HG02870 (cell line): ENCODE data around the gene CERS3.
"Not testable (repeated sequence)": the region's sequence is repeated elsewhere in the genome, so short reads cannot be mapped to it uniquely, and the experiment has no call there.

ENCODE experiments used
- ATAC-seq: cut with Tn5 transposase; IDR thresholded peaks from one replicate; pipeline ENCODE4 v1.9.1; 2021; ENCODE audit warnings: mild to moderate bottlenecking, moderate library complexity; ENCODE audit not compliant: unreplicated experiment

The CERS3 gene

DNA sequence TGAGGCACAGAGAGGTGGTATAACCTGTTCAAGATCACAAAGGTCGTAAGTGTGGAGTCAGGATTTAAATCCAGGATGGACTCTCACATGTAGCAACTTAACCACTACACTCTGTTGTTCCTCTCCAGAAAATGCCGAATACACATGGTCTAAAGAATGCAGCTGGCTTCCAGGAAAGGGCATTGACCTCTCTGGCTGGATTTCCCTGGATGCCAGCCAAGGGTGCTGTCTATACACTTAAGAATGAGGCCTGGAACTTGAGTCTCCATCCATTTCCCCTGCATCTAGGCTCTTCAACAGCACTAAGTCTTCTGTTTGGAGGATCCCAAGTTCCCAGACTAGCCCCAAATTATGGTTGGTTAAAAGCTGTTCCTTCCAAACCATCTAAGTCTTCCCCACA, 60.5 kb downstream of the CERS3 start:
- no peak for ATAC-seq

DNA sequence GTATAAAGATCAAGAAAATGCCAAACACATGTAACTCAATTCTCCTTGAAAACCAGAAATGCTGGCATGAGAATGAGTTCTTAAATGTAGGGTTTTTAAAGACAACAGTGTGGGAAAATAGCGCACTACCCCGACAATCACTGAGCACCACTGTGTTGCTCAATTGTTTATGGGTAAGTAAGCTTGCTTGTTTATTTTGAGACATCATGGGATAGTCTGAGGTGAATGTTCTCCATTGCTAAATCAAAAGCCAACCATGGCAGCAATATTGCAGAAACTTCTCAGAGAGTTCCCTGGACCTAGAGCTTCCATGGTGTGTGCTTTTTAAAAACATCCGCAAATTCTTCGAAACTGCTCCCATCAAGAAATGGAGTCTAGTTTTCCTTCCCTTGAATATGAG, 62.7 kb downstream of the CERS3 start:
- no peak for ATAC-seq

DNA sequence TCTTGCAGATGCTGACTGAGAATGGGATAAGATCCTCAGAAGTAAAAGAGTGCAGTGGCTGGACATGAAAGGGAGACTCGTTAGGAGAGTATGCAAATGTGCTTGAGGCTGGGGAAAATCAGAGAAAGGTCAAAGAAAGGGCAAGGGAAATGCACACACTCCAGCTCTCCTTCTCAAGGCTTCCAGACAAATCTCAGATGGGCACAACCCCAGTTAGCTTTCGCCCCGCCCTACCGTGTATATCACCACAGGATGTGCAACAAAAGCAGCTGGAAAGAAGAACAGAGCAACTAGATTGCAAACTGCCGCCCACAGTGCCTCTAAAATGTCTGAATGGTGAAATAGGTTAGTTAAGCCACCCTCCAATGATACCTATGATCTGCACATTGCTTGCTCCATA, 63.9 kb downstream of the CERS3 start:
- no peak for ATAC-seq

DNA sequence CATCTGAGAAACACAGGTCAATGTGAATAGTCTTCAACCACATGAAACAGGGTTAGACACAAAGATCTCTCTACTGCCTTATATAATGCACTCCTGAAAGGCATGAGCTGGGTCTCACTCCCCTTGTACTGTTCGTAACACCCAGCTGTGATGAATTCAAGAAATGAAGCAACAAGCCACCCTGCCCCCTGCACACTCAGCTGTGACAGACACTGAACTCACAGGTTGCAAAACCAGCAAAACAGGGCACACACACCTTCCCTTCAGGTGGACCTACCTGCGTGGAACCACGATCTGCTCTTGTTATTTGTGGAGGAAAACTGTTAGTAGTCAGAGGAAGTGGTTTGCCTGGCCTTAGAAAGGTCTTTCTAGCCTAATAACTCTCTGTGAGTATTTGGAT, 64.5 kb downstream of the CERS3 start:
- ATAC-seq = peak; percentile 49

DNA sequence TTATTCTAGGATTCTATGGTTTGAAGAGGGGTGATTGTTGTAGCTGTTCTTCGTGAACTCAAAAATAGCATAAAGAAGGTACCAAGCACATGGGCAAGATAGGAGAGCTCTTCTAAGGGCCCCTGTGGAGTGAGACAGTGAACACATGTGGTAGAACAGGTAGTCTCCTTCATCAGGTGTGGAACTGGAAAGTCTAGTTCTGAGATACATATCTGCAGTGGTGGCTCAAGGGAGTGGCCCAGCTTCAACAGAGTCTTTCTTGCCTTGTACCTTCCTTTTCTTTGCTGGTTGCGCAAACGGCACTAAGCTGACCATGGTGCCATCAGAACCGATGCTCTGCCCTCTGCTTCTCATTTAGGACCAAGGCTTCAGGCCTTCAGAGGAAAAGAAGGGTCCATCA, 65.2 kb downstream of the CERS3 start:
- ATAC-seq = no peak

DNA sequence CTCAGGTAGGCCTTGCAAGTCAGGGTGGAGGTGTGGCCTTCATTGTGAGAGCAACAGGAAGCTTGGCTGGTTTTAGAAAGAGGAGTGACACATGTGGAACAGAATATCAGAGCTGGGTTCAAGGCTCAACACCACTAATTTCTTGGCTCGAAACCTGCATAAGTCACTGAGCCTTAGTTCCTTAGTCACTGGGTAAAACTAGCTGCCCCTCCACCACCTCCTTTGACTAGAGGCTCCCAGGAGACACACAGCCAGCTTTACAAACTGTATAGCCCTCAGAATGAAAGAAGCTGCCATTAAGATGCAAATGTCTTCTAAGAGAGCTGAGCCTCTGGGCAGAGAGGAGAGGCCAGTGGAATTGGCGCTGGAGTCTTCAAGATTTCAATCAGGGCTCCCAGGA, 67.7 kb downstream of the CERS3 start:
- no peak for ATAC-seq

DNA sequence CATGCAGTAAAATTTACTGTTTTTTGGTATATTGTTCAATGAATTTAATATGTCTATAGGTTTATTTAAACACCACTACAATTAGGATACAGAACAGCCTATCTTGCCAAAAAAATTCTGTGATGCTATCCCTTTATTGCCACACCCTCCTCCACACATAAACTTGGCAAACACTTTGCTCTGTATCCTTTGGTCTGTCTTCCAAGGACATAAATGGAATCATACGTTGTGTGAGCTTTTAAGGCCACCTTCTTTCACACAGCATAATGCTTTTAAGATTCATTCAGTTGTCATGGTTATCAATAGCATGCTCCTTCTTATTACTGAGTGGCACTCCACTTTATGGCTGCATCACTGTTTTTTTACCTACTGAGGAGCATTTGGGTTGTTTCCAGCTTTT, 71.5 kb downstream of the CERS3 start:
- no peak for ATAC-seq

DNA sequence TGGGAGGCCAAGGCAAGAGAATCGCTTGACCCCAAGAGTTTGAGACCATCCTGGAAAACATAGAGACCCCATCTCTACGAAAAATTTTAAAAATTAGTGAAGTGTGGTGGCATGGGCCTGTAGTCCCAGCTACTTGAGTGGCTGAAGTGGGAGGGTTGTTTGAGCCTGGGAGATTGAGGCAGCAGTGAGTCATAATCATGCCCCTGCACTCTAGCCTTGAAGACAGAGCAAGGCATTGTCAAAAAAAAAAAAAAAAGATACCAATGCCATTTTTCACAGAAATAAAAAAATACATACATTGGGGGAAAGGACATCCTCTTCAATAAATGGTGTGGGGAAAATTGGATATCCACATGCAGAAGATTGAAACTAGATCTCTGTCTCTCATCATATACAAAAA, 74.6 kb downstream of the CERS3 start:
- no peak for ATAC-seq

DNA sequence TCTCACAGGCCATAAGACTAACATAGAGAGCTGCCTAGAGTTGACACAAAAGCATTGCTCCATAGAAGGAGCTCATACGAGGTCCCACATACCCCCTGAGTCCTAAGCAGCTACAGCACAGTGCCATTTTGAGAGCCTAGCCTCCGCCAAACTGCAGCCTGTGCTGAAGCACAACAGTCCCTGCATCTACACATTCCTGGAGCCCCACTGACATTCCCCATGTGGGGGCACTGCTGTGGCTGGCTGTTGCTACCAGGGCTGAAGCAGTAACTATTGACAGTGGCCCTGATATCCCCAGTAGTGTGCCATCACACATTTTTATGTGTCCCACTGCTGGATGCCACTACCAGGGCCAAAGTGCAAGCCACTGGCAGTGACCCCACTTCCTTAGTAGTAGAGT, 80.3 kb downstream of the CERS3 start:
- ATAC-seq = no peak

DNA sequence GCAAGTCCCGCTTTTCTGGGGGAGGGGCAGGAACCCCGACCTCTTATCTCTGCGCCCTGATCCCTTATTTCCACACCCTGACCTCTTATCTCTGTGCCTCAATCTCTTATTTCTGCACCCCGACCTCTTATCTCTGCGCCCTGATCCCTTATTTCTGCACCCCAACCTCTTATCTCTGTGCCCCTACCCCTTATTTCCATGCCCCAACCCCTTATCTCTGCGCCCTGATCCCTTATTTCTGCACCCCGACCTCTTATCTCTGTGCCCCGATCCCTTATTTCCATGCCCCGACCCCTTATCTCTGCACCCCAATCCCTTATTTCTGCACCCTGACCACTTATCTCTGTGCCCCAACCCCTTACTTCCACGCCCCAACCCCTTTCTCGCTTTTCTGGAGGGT, 87.7 kb downstream of the CERS3 start:
- ATAC-seq = not testable (repeated sequence)

DNA sequence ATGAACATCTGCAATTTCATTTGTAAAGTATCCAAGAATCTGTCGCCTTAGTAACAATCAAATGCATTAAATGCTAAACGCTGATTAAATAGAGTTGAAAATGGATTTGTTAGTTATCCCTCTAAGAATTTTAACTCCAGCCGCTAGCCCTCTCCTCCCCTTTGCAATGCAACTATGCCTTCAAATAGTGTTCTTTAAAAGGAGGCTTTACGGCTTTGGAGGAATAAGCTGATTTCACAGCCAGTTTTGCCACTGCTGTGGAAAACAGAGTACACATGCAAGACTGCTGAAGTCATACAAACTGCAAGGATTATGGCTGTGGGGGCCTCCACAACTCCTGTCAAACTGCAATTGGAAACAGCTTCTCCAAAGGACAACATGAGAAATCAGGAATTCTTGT, 89.2 kb downstream of the CERS3 start:
- ATAC-seq = no peak

DNA sequence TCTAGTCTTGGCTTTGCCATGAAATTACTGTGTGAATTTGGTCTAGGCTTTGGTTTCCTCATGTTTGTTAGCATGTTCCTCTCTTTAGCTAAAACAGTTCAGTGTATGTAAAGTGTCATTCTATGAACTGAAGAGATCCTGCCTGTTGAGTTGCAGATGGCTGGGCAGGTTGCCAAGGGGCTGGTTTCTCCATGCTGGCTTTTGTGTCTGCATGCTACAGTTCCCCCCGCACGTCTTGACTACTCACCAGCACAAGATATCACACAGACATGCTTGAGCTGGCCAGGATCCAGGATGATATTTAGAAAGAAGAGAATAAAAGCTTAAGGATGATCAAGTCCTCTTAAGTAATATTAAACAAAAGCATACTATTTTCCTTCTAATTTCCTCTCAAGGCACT, 90.2 kb downstream of the CERS3 start:
- peak; percentile 97 for ATAC-seq

DNA sequence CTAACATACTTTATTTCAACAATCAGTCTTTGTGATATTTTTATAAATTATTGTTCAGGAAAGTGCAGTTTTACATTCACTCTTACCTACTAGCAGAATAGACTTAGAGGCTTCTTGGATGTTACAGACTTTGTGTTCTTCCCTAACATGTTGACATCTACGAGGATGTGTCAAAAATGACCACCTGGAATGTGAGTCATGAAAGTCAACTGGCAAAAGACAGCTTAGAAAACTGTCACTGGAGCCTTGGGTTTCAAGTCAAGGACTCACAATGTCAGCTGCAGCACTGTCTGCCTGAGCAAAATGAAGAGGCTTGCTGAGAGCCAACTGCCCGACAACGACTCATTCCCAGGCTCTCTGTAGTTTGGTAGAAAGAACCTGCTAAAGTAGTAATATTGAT, 91.5 kb downstream of the CERS3 start:
- ATAC-seq = no peak

DNA sequence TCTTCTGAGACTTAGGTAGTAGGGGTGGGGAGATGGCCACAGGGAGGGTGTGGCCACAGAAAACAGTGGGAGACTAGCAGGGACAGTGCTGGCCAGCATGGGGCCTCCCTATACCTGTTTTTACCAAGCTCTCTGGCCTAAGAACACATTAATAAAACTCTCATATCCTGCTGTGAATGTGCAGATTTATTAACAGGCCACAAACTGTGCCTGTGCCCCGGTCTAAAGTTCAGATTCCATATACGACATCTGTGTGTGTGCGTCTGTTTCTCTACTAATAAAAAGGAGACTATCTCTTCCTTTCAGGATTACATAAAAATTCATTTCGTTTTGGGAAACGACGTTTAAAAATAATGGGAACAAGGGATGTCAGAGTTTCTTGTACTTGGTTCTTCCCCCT, 94.2 kb downstream of the CERS3 start:
- no peak for ATAC-seq

DNA sequence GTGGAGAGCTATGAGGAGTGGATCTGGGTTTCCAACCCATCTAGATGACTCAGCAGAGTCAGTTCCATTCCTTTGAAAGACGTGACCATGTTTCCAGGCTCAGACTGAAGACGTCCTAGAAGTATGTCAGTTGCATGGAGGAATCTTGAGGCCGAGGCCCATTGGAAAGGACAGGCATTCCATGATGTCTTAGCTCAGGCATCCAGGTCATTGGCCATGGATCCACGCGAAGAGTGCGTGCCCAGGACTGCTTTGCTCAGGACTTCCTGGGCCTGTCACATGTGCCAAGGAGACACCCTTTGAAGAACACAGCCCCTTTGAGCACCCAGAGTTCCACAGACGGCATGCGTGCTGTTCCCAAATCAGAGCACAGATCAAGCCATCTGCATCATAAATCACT, 94.7 kb downstream of the CERS3 start:
- no peak for ATAC-seq

DNA sequence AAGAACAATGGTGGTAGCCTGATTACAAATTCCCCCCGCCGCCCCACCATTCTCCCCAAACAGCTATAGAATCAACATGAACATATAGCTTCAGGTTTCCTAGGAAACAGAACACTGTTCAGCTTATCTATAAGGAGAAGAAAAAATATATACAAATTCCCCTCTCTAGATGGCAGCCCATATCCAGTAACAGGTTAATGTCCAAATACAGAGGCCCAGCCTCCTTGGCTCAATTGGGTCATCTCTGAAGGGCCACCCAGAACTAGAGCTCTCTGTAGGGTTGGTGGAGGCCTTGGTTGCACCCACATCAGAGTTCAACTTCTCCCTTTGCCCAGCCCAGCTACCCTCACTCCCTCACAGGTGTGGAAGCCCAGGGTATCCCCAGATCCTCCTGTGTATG, 95.4 kb downstream of the CERS3 start:
- no peak for ATAC-seq

DNA sequence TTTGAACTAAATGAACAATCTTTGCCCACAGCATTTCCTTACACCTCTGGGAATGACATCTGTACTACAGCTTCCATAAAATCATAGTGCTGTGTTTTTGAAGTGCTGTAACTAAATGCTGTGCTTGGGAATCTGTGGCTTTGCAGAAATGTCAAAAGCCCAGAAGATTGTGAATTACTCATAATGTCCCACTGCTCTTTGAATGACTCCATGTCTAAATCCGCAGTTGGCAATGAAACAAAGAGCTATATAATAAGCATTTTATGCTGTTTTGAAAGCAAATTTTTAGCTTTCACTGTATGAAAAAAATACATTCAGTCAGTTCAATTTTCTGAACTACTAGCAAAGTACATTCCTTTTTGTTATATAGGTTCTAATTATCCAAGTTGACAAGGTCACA, 98.3 kb downstream of the CERS3 start:
- no peak for ATAC-seq

DNA sequence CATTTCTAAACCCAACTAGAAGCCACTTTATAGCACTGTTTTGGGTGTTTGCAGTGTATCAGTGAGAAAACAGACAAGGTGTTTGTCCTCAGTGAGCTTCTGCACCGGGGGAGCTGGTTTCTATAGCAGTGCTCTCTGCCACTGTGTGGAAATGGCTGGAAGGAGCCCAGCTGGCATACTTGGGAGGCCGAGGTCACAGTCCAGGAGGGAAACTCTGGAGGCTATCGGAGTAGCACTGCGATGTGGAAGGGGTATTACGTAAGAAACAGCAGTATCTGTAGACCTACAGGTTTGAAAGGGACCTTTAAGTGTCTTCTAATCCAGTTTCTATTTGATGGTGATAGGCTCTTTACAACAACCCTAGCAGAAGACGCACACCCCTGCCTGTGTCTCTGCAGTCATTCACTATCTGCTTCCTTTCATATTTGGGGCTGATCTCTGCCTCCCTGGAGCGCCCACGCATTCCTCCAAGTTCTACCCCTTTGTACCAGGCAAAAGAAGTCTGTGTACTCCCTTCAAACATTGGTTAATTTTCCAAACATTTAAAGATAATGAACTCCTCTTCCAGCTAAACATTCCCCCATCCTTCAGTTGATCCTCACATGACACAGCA, 99.5 kb downstream of the CERS3 start:
- ATAC-seq = no peak

DNA sequence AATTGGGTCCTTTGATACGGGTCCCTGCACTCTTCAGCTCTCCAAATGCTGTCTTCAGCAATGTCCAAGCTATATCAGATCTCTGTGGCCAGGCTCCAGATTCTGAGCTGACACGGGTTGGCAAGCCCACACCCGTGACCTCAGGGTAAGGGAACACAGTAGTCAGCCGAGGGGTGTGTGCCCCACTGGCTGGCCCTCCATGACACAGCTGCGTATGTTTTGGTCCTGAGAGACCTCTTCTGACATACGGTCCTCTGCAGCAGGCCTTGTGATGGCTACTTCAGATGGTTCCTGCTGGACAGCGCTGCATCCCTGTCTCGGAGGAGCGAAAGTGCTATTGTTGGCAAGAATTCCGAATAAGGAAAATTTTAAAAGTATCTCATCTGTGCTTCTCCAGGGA, 101.8 kb downstream of the CERS3 start:
- ATAC-seq = no peak

DNA sequence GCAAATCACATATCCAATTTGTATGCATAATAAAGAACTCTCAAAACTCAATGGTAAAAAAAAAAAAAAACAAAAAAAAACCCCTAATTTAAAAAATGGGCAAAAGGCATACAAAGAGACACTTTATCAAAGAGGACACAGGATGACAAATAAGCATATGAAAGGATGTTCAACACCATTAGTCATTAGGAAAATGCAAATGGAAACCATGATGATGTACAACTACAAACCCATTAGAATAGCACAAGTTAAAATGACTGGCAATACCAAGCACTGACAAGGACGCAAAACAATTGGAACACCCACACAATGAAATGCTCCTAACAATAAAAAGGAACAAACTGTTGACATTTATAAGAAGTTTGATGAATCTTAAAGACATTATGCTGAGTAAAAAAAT, 123.6 kb downstream of the CERS3 start:
- ATAC-seq = no peak

DNA sequence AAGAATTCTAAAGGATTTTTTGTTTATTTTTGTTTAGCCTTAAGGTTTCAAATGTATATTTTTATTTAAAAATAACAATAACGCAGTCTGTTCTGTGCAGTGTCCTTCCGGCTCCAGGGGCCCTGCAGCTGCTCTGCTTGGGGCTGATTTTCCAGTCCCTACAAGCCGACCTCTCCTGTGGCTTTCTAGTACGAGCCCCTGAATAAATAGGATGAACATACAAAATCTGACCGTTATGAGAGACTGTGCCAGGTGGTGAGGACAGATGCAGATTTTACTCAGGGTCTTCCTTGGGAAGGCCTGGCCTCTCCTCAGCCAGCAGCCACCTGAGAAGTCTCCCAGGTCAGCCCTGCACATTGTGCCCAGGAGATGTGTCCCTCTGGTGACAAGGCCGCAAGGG, 127.8 kb downstream of the CERS3 start:
- no peak for ATAC-seq

DNA sequence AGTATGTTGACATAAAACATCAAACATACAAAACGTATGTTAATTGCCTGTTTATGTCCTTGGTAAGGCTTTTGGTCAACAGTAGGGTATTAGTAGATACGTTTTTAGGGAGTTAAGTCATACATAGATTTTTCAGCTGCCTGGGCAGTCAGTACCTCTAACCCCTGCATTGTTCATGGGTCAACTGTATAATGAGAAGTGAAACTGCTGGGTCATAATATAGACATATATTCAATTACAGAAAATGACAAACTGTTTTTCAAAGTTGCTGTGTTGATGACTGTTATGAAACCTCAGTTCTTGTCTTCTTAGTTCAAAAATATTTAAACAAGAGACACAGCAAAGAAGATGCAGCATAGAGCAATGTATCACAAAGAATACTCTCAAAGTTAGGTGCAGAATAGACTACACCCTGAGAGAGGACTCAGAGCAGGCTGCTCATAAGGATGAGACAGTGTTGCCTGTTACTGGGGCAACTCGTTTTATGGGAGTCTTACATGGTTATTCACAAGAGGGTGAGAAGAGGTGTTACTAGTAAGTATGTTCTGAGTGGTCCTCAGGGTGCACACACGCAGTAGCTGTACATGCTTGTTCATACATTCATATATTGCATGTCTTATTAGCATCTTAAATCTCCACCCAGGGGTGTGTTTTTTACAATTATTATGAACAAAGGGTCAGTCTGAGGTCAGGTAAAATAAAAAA, 133.9 kb downstream of the CERS3 start:
- no peak for ATAC-seq

DNA sequence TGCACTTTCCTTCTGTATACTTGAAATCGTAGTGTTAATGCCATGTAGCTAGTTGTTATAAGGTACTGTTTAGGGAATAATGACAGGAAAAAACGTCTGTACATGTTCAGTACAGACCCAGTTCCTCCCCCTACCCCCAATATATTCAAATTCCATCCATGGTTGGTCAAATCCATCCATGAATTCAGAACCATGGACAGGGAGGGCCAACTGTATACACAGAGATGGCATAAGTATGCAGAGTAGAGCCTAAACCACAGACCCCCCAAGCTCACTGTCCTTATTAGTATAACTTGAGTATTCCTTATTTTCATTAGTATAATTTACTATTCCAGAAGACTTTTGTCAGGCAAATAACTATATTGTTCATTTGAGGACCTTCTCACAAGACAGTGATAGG, 135.7 kb downstream of the CERS3 start:
- ATAC-seq = no peak
